Cortex of kidney (tissue), 1 donor: ENCODE data around the gene LTBP1.
"Not testable (repeated sequence)": the region's sequence is repeated elsewhere in the genome, so short reads cannot be mapped to it uniquely, and the experiment has no call there.

Source experiments
- DNase-seq: peaks from one replicate; lab custom pipeline; 2025; lab: John Stamatoyannopoulos, UW

LTBP1 gene

DNA sequence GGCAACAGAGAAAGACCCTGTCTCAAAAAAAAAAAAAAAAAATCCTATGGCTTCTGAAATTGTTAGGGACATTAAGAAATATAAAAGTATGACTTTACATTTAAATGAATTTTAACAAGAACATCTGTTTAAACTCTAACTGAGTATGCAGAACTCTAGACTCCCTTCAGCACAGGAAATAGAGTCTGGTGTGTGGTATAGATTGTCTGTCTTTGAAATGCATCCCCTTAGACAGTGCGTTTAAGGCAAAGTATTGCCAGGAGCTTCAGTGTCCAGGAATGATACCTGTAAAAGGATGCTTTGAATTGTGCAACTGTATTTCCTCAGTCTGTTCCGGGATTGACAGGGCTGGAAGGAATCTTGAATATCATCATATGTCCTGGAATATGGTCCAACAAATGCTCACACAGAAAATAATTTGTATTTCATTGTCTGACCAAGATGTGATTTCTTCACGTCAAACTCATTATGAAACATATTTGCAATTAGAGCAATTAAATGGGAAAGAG is 396.7 kb downstream of the LTBP1 start:
- no peak for DNase-seq

DNA sequence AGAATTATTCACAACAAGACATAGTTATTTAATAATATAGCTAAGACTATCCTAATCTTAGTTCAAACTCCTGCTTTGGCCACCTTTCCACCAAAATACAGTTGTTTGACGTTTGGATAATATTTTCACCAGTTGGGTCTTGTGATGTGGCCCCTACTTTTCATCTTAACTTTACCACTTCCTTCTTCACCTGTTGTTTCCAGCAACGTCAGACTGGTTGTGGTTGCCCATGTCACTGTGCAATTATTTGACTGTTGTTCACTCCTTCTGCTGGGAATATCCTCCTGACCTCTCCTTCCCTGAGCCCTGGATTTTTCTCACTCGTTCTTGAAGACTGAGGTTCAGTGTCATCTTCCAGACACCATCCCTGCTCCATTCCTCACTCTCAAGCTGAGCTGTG is 397.5 kb downstream of the LTBP1 start:
- DNase-seq: no peak

DNA sequence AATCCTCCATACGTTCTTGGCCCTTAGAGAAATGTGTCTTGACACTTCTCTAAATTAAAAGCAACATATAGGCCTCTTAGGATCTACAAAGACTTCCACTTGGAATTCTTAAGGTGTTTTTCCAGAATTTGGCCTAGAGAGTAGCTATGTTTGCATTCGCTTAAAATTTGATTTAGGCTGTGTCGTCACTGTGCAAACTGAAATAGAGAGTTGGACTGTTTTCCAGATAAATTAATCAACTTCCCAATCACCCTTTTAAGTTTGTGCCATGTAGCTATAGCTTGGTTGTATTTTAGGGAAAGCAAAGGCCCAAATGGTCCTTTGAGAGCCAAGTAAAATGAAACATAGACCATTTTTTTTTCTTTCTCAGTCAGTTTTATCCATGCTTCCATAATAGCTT is 401.1 kb downstream of the LTBP1 start:
- no peak for DNase-seq

DNA sequence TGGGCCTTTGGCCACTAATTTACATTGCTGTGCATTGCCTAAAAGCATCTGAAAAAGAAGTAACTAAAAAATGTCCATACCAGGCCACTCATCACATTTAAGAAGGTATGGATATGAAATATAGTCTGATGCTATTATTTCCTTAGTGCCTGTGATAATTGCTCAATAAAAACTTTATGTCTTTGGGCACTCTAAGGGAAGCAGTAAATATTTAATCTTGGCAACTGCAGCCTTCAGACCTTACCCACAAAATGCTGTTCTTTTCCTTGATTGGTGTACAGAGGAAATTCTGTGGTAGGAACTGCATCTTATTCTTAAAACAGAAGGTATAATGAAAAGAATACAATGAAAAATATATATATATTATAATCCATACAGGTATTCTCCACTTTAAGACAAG is 403.9 kb downstream of the LTBP1 start:
- no peak for DNase-seq

DNA sequence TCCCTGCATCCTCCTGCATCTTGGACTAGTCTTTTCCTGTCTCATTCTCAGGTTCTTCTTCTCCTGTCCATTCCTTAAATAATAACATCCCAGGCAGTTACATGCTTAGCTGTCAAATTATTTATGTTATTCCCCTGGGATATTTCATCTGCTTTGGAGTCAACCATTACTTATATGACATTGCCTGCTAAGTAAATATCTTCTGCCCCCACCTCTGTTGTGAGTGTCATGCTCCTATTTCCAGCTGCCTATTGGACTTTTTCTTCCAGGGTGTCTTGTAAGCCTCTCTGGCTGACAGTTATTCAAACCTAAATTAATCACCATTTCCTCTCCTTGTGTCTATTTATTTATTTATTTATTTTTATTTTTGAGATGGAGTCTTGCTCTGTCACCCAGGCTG is 405.0 kb downstream of the LTBP1 start:
- no peak for DNase-seq

DNA sequence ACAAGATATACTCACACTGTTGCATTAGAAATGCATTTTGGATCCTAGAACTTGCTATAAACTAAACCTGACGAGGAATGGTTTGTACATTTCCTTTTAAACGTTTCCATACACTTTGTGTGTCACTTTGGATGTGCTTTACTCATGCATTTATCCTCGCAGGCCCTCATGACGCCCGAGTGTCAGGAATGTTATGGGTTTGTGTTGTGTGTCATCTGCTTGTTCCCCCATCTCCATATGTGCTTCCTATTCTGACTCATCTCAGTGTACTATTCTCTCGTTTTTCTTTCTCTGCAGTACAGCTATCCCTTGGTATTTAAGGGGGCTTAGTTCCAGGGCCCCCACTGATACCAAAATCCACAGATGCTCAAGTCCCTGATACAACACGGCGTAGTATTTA is 408.2 kb downstream of the LTBP1 start:
- no peak for DNase-seq

DNA sequence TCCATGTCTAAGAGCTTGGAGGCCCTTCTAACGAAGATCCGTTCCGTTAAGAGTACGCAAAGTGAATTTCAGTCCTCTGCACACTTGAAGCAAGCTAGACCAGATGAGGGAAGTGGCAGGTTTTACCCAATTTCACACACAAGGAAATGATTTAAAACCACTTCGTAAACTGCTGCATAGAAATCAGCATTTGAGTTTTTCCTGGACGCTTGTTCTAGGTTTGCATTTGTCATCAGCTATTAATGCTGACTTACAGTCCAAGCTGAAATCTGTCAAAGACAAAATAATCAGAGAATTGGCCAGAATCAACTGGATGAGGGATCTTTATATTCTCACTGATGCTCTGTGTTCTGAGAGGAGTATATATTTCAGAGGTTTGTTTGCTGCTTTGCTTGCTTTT is 412.1 kb downstream of the LTBP1 start:
- DNase-seq: no peak

DNA sequence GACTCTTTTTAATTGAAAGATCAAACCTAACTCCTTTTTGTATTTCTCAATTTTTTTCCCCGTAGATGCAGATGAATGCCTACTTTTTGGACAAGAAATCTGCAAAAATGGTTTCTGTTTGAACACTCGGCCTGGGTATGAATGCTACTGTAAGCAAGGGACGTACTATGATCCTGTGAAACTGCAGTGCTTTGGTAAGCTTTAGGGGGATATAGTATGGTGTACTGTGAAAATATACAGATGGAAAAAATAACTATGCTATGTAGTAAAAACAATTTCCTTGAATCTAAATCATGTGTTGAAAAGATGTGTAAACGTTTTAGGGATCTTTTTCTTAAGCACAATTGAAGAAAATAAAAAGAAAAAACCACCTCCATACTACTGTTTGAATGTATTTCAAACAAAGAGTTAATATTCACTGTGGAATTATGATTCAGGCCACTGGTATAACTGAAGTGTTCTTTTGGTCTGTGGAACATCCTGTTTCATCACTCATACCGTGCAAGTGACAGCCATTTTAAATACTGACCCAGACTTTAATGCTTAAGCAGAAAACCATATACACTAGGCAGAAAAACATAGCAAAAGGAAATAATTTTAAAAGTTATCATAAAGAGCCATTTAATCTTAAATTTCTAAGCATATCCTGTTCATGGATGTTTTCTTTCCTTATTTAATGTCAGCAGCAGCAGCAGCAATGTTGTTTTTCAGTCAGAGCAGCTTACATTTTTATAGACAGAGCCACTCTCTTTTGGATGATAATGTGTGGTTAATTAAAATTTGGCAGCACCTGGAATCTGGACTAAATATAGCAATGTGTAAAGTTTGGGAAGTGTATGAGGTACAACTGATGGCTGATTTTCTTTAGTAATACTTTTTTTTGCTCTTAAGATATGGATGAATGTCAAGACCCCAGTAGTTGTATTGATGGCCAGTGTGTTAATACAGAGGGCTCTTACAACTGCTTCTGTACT is 416.9 kb downstream of the LTBP1 start:
- no peak for DNase-seq

DNA sequence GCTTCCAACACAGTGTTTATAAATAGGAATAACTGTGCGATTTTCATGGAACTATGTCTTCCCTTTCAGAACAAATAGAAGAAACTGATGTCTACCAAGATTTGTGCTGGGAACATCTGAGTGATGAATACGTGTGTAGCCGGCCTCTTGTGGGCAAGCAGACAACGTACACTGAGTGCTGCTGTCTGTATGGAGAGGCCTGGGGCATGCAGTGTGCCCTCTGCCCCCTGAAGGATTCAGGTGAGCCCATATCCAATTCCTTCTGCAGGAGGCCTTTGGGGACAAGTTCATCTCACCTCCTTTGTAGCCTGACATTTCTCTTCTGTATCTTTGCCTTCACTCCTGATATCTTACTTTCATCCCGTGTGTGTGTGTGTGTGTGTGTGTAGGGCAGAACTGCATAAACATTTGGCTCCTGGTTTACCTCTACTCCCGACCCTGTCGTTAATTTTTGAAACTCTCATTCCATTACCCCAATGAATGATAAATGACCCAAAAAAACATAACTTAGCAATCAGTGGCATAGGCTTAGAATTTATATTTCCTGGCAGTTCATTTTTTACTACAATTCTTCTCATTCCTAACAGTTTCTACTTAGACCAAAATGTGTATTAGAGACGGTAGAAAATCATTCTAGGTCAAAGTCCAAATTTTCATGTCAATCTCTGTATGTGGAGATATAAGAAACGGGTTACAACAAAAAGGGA is 418.7 kb downstream of the LTBP1 start:
- DNase-seq: no peak

DNA sequence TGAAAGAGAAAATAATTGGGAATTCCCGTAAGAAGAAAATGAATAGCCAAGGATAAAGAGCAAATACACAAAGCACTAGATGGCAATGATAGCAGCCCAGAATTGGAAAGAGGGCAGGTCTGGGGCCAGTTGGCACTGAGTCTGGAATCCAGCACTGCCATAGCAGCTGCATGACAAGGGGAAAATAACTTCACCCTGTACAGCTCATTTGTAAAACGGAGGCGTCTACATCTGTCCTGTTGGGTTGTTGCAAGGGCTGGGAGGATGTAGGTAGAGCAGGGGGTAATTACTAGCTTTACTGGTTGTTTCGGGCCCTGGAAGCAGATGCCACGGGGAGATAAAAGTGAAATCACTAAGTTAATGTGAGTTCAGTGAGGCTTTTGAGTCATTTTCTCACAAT is 419.7 kb downstream of the LTBP1 start:
- DNase-seq: no peak

DNA sequence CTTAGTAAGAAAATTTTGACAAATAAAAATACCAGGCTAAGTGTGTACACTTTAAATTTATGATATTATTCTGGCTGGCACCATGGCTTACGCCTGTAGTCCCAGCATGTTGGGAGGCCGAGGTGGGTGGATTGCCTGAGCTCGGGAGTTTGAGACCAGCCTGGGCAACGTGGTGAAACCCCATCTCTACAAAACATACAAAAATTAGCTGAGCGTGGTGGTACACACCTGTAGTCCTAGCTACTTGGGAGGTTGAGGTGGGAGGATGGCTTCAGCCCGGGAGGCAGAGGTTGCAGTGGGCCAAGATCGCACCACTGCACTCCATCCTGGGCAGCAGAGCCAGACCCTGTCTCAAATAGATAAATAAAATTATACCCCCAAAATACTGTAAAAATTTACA is 421.8 kb downstream of the LTBP1 start:
- not testable (repeated sequence) for DNase-seq

DNA sequence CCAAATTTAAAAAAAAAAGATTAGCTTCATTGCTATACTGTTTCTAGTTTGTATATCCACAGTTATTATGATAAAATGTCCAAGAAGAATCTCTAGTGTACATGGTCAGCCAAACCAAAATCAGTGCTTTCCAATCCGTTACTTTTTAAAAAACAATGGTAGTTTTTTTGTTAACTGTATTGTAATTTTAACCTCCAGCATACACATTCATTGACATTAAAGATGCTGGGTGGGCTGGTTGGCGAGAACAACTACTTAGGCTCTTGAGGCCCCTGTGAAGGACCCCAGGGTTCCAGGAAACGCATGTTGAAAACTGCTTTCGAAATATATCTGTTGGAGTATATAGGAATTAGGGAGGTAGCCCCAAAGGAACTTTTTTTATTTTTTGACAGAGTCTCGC is 422.4 kb downstream of the LTBP1 start:
- no peak for DNase-seq

DNA sequence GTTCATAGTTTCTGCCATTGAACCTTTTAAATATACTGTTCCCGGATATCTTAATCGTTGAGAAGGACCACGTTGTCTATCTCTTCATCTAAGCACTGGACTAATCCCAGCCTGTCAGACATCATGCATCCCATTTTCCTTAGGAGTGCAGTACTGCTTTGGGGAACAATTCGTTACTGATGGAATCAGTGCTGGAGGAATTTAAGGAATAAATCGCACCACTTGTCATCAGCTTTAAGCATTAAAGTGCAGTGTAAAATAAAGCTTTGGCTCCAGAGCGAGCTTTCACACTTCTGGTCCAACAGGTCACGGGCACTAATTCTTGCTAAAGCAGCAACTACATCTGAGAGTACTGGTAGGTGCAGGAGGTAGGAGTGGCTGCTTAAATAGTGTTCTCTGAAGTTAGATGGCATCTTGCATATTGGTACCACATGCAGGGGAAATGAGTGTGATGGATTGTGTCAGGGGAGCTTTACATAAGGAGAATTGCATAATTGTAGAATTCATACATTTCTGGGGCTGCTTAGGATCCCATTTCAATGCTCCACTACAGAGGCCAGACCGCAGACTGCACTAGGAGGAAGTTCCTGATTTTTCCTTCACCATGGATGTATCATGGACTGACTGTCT is 424.0 kb downstream of the LTBP1 start:
- no peak for DNase-seq

DNA sequence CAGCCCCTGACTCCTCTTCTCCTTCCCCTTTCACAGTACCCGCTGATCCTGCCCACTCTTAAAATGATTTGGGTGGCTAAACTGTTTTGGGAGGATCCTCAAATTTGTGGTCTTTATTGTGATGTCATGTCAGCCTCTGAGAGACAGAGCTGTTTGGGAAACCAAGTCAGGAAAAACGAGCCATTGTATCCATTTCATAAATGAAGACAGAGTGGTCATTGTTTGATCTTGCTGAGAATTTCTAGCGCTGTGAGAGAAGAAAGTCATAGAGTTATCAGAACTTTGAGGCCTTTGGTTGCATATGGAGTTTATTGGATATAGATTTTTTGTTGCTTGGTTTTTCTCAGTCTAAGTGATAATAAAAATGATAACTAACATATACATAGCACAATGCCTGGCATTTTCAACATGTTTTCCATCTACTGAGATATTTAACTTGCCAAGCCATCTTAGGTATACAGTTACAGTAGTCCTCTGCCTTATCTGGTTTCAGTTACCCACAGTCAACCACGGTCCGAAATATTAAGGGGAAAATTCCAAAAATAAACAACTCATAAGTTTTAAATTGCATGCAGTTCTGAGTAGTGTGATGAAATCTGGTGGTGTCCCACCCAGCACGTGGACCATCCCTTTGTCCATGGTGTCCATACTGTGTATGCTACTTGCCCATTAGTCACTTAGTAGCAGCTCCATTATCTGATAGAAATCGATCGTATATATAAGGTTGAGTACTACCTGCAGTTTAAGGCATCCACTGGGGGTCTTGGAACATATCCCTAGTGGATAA is 424.7 kb downstream of the LTBP1 start:
- no peak for DNase-seq

DNA sequence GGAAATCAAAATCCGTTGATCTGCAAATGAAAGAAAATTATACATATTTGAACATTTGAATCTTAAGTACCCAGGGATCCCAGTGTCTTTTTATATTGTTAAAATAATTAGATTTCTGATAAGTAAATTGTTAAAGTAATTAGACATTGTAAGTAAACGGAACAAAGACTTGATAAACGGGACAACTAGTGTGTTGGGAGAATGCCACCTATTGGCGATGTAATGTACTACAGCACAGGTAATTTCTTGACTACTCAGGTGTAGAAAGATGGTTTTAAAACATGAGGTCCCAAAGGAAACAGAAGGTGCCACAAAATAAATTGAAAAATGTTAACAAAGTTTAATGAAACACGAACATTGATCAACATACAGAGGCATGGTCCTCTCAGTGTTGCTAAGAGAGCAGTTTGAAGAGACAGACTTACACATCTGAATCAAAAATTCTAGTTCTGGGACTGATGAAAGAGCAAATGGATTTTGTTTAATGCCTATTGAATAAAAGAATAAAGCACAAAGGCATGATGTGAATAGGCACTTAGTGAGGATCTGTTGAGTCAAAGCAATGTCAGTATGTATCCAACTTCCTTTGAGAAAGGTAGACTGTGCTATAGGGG is 426.3 kb downstream of the LTBP1 start:
- DNase-seq: no peak

DNA sequence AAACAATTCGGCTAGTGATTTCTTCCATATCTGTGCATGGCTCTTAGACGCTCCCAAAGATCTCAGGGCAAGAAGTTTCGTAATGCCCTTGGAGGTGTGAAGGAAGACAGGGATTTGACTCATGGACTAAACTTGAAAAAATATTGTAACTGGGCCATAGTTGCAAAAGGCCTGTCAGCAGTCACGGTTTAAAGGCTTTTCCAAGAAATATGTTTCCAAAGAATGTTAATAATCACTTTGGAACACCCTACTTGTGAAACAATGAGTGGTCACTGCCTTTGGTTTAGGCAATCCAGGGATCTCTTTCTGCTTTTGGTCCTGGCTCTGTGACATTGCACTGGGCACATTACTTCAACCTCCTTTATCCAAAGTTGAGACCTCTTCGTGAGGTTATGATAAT is 427.2 kb downstream of the LTBP1 start:
- no peak for DNase-seq

DNA sequence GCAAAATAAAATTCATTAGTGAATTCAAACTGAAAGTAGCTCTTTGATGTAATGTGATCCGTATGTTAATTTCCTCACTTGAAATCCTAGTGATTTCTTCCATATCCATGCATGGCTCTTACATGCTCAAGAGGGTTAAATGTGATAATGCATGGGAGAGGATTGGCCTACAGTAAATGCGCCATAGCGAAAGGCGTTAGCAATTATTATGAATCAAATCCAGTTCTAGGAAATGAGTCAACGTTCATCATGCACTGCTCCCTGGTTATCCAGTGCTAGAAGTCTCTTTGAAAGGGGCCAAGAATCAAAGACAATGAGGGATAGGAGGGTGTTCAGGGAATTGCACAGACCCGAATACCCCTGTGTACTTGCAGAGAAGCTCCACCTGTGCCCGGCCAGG is 428.3 kb downstream of the LTBP1 start:
- no peak for DNase-seq

DNA sequence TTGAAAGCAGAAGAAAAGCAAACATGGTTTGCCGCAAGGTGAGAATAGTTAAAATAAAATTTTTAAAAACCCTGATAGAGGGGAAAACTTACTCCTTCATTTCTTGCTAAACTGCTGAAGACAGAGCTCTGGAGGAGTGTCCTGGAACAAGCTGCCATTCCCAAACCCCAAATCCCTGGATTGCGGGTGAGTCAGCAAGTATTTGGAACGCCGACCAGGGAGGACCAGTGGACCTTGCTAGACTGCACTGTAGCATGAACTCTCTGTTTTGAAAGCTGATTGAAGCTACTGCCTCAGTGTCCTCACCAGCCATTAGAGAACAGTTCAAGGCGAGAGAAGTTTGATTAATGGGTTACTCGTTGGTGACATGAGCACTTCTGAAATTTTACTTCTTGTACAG is 430.3 kb downstream of the LTBP1 start:
- DNase-seq: no peak

DNA sequence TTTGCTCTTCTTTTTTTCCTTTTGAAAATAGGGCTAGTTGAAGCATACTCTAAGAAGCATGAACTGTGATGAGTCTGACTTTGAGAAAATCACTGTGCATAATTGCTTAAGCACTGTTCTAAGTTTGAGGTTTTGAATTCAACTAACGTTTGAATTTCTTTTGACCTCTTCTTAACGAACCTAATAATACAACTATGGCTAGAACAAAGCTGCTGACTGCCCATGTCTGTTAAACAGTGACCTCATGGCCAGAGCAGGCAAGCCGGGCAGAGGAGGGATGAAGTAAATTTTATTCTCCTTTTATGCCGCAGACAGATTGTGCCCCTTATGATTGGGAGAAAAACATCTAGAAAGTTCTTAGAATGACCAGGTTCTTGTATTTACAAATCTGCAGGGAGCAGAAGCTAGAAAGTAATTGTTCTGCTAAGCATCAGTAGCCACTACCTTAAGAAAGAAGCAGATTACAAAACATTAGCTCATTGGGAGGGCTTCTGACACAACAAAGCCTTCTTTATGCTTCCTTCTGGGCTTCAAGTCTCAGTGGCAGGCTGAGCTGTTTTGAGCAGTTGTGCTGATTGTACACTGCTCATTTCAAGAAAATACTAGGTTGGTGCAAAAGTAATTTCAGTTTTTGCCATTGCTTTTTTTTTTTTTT is 431.9 kb downstream of the LTBP1 start:
- no peak for DNase-seq

DNA sequence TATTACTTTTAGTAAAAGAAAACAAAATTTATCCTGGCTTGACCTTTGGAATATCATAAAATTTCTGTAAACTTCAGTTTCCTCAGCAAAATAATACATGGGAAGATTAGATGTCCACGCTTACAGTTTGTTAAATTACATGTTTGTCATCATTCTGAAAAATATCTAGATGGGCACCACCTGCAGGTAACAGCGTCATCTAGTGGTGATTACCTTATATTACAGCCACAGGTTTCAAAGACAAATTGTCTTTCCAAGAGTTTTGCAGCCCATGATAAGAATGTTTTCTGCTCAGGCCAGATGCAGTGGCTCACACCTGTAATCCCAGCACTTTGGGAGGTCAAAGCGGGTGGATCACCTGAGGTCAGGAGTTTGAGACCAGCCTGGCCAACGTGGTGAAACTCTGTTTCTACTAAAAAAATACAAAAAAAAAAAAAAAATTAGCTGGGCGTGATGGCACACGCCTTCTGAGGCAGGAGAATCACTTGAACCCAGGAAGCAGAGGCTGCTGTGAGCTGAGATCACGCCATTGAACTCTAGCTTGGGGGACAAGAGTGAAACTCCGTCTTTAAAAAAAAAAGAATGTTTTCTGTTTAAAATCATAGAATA is 433.4 kb downstream of the LTBP1 start:
- no peak for DNase-seq
